Measurements from ENCODE around the gene CYBA. TPM values are rescaled to one million over a fixed set of nuclear protein-coding genes. Genes with fewer than 3 reads are reported as not detected.

The CYBA gene
- total RNA-seq = 100 to 1,000 TPM in 2 of 4 donors, 10 to 100 TPM in 2; 67.1 to 205 (median 98.7) TPM

DNA sequence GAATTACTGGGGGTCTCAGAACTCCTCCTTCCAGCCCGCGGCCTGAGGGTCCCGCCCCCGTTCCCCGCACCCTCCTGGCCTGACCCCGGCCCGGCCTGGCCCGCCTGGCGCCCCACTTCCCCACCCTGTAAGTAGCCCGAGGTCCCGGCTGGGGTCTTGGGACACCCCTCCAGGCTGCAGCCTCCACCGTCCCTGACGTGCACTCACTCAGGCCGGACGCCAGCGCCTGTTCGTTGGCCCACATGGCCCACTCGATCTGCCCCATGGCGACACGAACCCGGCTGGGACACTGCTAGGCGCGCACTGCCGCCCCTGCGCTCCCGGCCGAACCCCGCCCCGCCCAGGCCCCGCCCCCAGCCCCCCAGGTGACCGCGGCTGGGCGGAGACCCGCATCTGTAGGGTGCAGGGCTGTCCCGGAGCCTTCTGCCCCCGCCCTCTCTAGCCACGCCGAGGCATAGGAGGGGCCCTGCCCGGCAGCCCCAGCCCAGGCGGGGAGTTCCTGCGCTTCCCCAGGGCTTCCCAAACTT lies at the start of gene CYBA:
CYBA (minus strand) TSS at position 305 of the 527 bp plus-strand sequence; CDS start at position 265, 40 bp downstream.
- peaks cover 0 to 49% (median 5%) of the 10 kb centered on the region in 3 donors for H3K36me3 ChIP-seq
- H3K27me3 ChIP-seq = no peaks in the 10 kb centered on the region
- peak within 1 kb of the TSS; percentile 78 to 91 (median 82) for H3K27ac ChIP-seq
- peak in 2 of 4 donors; percentile 48 to 56 for TF ChIP-seq POLR2A (IDR thresholded peaks at IDR 0.05)
- no peak for TF ChIP-seq CTCF (IDR thresholded peaks at IDR 0.05)
- no CpG with 5 or more reads among the region's 41 CpGs for WGBS, 2 donors
- peaks cover 7 to 32% (median 21%) of the 10 kb centered on the region in 3 donors for H3K4me1 ChIP-seq
- no peaks in the 10 kb centered on the region for H3K9me3 ChIP-seq
- intact Hi-C loops (cut with DNase I) = no loop called here
- H3K4me3 ChIP-seq = peak within 1 kb of the TSS; percentile 71 to 96 (median 72)
- no peak for DNase-seq

- H3K36me3 ChIP-seq = peaks cover 10 to 54% (median 11%) of the 10 kb centered on the region in 3 donors
- TF ChIP-seq CTCF (IDR thresholded peaks at IDR 0.05) (no peak), POLR2A (IDR thresholded peaks at IDR 0.05) (no peak)
- 60% methylated on average over 1 of the region's 14 CpGs; no CpG with 5 or more reads in 1 of the 2 donors for WGBS, 2 donors
- no peaks in the 10 kb centered on the region for H3K27me3 ChIP-seq
- H3K27ac ChIP-seq = peak overlapping the region; percentile 53 to 95 (median 74)
- peaks cover 14 to 56% (median 18%) of the 10 kb centered on the region in 3 donors for H3K4me1 ChIP-seq
- H3K9me3 ChIP-seq = no peaks in the 10 kb centered on the region
- DNase-seq = no peak
- peak overlapping the region in 1 of 4 donors; percentile 99 for H3K4me3 ChIP-seq
- intact Hi-C loops (cut with DNase I) = no loop called here
These were observed 49.4 kb upstream of the CYBA start for GRCh38 chr16:88700322-88700635.

- WGBS, 2 donors = 97% methylated on average over 7 of the region's 16 CpGs; no CpG with 5 or more reads in 1 of the 2 donors
- DNase-seq = no peak
- Histone ChIP-seq H3K9me3 (no peaks in the 10 kb centered on the region), H3K27ac (no peak overlapping the region), H3K27me3 (peaks cover 0 to 2% (median 0%) of the 10 kb centered on the region in 4 donors), H3K4me3 (no peak overlapping the region), H3K36me3 (peaks cover 10 to 54% (median 11%) of the 10 kb centered on the region in 3 donors), H3K4me1 (peaks cover 8 to 45% (median 10%) of the 10 kb centered on the region in 3 donors)
- intact Hi-C loops (cut with DNase I) = no loop called here
- TF ChIP-seq POLR2A (IDR thresholded peaks at IDR 0.05) = no peak
- no peak for TF ChIP-seq CTCF (IDR thresholded peaks at IDR 0.05)
These were observed 48.3 kb upstream of the CYBA start for GRCh38 chr16:88699180-88699579.

GRCh38 chr16:88698646-88699045 lies 47.8 kb upstream of the CYBA start:
- DNase-seq = no peak
- no CpG with 5 or more reads among the region's 25 CpGs for WGBS, 2 donors
- H3K9me3 ChIP-seq = no peaks in the 10 kb centered on the region
- TF ChIP-seq CTCF (IDR thresholded peaks at IDR 0.05) (no peak), POLR2A (IDR thresholded peaks at IDR 0.05) (no peak)
- H3K27ac ChIP-seq = no peak overlapping the region
- intact Hi-C loops (cut with DNase I) = no loop called here
- H3K4me1 ChIP-seq = peaks cover 8 to 40% (median 10%) of the 10 kb centered on the region in 3 donors
- peaks cover 10 to 54% (median 11%) of the 10 kb centered on the region in 3 donors for H3K36me3 ChIP-seq
- H3K4me3 ChIP-seq = no peak overlapping the region
- H3K27me3 ChIP-seq = peaks cover 0 to 7% (median 0%) of the 10 kb centered on the region in 4 donors

DNA sequence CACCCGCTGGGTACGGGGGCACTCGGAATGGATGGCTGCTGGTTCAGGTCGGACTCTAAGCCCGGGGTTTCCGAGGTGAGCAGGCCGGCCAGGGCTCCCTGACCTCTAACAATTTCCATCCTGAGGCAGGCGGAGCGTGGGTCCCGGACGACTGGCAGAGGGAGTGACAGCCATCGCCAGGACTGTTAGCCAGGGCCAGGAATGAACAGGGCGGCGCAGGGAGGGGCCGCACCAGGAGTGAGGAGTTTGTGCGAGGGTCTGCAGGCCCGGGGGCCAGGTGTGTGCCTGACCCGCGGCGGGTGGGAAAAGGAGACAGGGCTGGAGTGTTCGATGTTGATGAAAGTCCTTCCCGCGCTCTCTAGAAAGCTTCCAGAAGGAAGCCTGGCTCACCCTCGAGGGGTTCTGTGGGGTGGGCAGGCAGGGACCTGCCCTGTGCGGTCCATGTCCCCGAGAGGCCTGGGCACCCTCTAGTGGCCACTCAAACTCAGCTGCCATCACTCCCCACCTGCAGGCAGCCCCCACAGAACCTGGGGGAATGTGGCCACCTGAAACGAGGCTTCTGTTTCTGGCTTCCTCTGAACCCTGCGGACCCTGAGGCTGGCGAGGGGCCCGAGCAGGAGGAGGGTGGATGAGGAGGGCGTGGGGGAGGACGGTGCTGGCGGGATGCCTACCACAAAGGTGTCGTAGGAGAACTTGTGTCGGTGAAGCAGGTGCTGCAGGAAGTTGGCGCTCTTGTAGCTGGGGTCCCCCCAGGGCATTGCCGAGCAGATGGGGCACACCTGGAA lies 47.2 kb upstream of the CYBA start:
- Histone ChIP-seq H3K27ac (no peak overlapping the region), H3K27me3 (peaks cover 0 to 13% (median 0%) of the 10 kb centered on the region in 4 donors), H3K4me3 (no peak overlapping the region), H3K9me3 (no peaks in the 10 kb centered on the region), H3K36me3 (peaks cover 10 to 54% (median 11%) of the 10 kb centered on the region in 3 donors), H3K4me1 (peaks cover 8 to 33% (median 10%) of the 10 kb centered on the region in 3 donors)
- intact Hi-C loops (cut with DNase I) = no loop called here
- DNase-seq = no peak
- TF ChIP-seq POLR2A (IDR thresholded peaks at IDR 0.05) (no peak), CTCF (IDR thresholded peaks at IDR 0.05) (no peak)
- 72 to 77% methylated on average over 21 to 23 of the region's 37 CpGs for WGBS, 2 donors
